Activated T-cell treated with anti-CD3 and anti-CD28 coated beads for 1 hour (primary cell): ENCODE data around the gene PPP1R37.
A peak's percentile ranks its signal among the peaks of the same experiment; 100 is the strongest.
"Not testable (repeated sequence)": the region's sequence is repeated elsewhere in the genome, so short reads cannot be mapped to it uniquely, and the experiment has no call there.

Experiments
- DNase-seq: peaks from one replicate; pipeline ENCODE4 v3.0.0-alpha.2; 2020; ENCODE audit warnings: low read depth

Gene PPP1R37

GRCh38 chr19:45115809-45116615 is 23.0 kb downstream of the PPP1R37 start:
- no peak for DNase-seq

- DNase-seq = no peak
These were observed 24.2 kb downstream of the PPP1R37 start for GRCh38 chr19:45117167-45117594.

GRCh38 chr19:45117671-45118070 is 24.7 kb downstream of the PPP1R37 start:
- no peak for DNase-seq

GRCh38 chr19:45118106-45118505 is 25.1 kb downstream of the PPP1R37 start:
- DNase-seq = no peak

- DNase-seq = not testable (repeated sequence)
These were observed 25.8 kb downstream of the PPP1R37 start for GRCh38 chr19:45118591-45119355.

- DNase-seq = no peak
These were observed 26.6 kb downstream of the PPP1R37 start for GRCh38 chr19:45119582-45119981.

- DNase-seq = no peak
These were observed 28.9 kb downstream of the PPP1R37 start for GRCh38 chr19:45121827-45122345.

- DNase-seq = no peak
These were observed 29.9 kb downstream of the PPP1R37 start for GRCh38 chr19:45122832-45123231.

- no peak for DNase-seq
These were observed 30.5 kb downstream of the PPP1R37 start for GRCh38 chr19:45123440-45123850.

GRCh38 chr19:45124021-45124420 is 31.0 kb downstream of the PPP1R37 start:
- DNase-seq = no peak

GRCh38 chr19:45125360-45125759 is 32.4 kb downstream of the PPP1R37 start:
- DNase-seq = no peak

GRCh38 chr19:45125975-45126493 is 33.1 kb downstream of the PPP1R37 start:
- DNase-seq = peak; percentile 56

GRCh38 chr19:45126654-45127053 is 33.7 kb downstream of the PPP1R37 start:
- DNase-seq = no peak

GRCh38 chr19:45128146-45128545 is 35.2 kb downstream of the PPP1R37 start:
- DNase-seq = no peak

- DNase-seq = no peak
These were observed 35.8 kb downstream of the PPP1R37 start for GRCh38 chr19:45128806-45129205.

GRCh38 chr19:45130236-45130635 is 37.3 kb downstream of the PPP1R37 start:
- no peak for DNase-seq

GRCh38 chr19:45130888-45131615 is 38.1 kb downstream of the PPP1R37 start:
- DNase-seq = no peak

- DNase-seq = no peak
These were observed 40.7 kb downstream of the PPP1R37 start for GRCh38 chr19:45133661-45134060.

GRCh38 chr19:45135176-45135885 is 42.4 kb downstream of the PPP1R37 start:
- DNase-seq = no peak

GRCh38 chr19:45136507-45137178 is 43.7 kb downstream of the PPP1R37 start:
- no peak for DNase-seq
